ENCODE data around the gene MVB12B. TPM values are rescaled to one million over a fixed set of nuclear protein-coding genes. Genes with fewer than 3 reads are reported as not detected.

Gene MVB12B
- total RNA-seq, 1 experiment from 2014 or later, result 10.9 TPM

DNA sequence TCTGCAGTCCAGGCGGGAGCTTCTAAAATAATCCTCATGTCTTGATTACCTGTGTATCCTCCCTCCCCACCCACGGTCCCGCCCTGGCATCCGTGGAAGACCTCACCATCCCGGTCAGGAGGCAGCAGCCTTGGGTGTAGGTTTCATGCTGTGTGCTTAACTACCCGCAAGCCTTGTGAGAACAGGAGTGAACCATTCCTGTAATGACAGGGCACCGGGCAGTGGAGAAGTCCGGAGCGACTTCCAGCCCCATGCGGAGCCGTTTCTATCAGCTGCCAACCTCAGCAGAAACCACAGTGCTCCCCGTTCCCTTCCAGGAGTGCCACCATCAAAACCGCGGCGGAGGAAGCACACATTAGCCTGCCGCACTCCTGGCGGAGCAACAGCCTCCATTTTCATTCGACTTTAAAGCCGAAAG is 163.6 kb downstream of the MVB12B start:
- intact Hi-C loops (cut with micrococcal nuclease), result loop anchor here (2.0 to 10.0 kb wide), 2 partner anchors 345 to 1081 kb away; no protein-coding TSS in a partner anchor
- Histone ChIP-seq H3K27me3 (ENCODE audit: insufficient read depth, low read length) (no peaks in the 10 kb centered on the region), H3K4me1 (ENCODE audit: control insufficient read depth in 1 of 2, insufficient read depth in 2 of 2, low read length in 2 of 2) (no peaks in the 10 kb centered on the region), H3K27ac (ENCODE audit: low read depth, low read length) (no peak overlapping the region), H3K9ac (ENCODE audit: low read length) (no peak overlapping the region), H3K9me3 (ENCODE audit: control insufficient read depth in 1 of 2, insufficient read depth in 1 of 2, low read depth in 1 of 2, low read length in 2 of 2) (no peaks in the 10 kb centered on the region), H3K4me2 (ENCODE audit: low read length) (no peak overlapping the region), H4K20me1 (ENCODE audit: insufficient read depth) (no peaks in the 10 kb centered on the region), H2AFZ (ENCODE audit: low read depth, low read length, poor library complexity, severe bottlenecking) (no peak overlapping the region), H3K4me3 (replicated peaks in 1 of 2; ENCODE audit: low read depth in 1 of 2, low read length in 2 of 2) (no peak overlapping the region), H3K79me2 (ENCODE audit: insufficient read depth, low read length) (no peaks in the 10 kb centered on the region), H3K9me2 (ENCODE audit: insufficient read depth) (no peaks in the 10 kb centered on the region), H3K36me3 (ENCODE audit: control insufficient read depth in 1 of 2, insufficient read depth in 2 of 2, low read length in 2 of 2) (no peaks in the 10 kb centered on the region)
- ChIA-PET CTCF (interaction anchor here (1.0 to 3.4 kb wide), 5 partner anchors 10 to 1082 kb away, joined by 3 to 25 read pairs (median 8); no protein-coding TSS in a partner anchor), RAD21 (ENCODE audit: low non-redundant PET in 1 of 2, low total read pairs in 2 of 2, uncharacterized antibody in 2 of 2, unreplicated experiment in 2 of 2) (no interaction called here), POLR2A (no interaction called here)
- TF ChIP-seq SIN3A (IDR thresholded peaks at IDR 0.05; ENCODE audit: low read depth) (no peak), TCF7L2 (IDR thresholded peaks at IDR 0.05; ENCODE audit: borderline replicate concordance, extremely low read depth, insufficient read depth, insufficient read length) (no peak), EZH2 (IDR thresholded peaks at IDR 0.05) (no peak), CBX3 (IDR thresholded peaks at IDR 0.05; ENCODE audit: low read depth) (no peak), EZH2phosphoT487 (IDR thresholded peaks at IDR 0.05; ENCODE audit: borderline replicate concordance) (no peak), ZNF274 (IDR thresholded peaks at IDR 0.05; ENCODE audit: low read depth, low read length) (no peak), RAD21 (IDR thresholded peaks at IDR 0.05; ENCODE audit: low read depth) (no peak), ZFX (IDR thresholded peaks at IDR 0.05) (no peak), YY1 (IDR thresholded peaks at IDR 0.05; ENCODE audit: extremely low read depth, insufficient replicate concordance, low read depth, low read length) (no peak), EGR1 (IDR thresholded peaks at IDR 0.05; ENCODE audit: low read depth) (no peak), SP1 (IDR thresholded peaks at IDR 0.05; ENCODE audit: low read depth) (no peak)
- TF ChIP-seq, protein P1, sequence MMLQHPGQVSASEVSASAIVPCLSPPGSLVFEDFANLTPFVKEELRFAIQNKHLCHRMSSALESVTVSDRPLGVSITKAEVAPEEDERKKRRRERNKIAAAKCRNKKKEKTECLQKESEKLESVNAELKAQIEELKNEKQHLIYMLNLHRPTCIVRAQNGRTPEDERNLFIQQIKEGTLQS (IDR thresholded peaks at IDR 0.05), result no peak
- TF ChIP-seq, protein P2, sequence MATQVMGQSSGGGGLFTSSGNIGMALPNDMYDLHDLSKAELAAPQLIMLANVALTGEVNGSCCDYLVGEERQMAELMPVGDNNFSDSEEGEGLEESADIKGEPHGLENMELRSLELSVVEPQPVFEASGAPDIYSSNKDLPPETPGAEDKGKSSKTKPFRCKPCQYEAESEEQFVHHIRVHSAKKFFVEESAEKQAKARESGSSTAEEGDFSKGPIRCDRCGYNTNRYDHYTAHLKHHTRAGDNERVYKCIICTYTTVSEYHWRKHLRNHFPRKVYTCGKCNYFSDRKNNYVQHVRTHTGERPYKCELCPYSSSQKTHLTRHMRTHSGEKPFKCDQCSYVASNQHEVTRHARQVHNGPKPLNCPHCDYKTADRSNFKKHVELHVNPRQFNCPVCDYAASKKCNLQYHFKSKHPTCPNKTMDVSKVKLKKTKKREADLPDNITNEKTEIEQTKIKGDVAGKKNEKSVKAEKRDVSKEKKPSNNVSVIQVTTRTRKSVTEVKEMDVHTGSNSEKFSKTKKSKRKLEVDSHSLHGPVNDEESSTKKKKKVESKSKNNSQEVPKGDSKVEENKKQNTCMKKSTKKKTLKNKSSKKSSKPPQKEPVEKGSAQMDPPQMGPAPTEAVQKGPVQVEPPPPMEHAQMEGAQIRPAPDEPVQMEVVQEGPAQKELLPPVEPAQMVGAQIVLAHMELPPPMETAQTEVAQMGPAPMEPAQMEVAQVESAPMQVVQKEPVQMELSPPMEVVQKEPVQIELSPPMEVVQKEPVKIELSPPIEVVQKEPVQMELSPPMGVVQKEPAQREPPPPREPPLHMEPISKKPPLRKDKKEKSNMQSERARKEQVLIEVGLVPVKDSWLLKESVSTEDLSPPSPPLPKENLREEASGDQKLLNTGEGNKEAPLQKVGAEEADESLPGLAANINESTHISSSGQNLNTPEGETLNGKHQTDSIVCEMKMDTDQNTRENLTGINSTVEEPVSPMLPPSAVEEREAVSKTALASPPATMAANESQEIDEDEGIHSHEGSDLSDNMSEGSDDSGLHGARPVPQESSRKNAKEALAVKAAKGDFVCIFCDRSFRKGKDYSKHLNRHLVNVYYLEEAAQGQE (IDR thresholded peaks at IDR 0.05; ENCODE audit: low read depth), result no peak
- TF ChIP-seq, protein P3, sequence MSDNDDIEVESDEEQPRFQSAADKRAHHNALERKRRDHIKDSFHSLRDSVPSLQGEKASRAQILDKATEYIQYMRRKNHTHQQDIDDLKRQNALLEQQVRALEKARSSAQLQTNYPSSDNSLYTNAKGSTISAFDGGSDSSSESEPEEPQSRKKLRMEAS (IDR thresholded peaks at IDR 0.05), result no peak
- BruUV-seq (replicated peaks), result no TSS peak
- ATAC-seq, result no peak
- DNase-seq (ENCODE audit: low read depth, low spot score), result no peak

All from HCT116 (cell line).